ENCODE data around the gene CORT. TPM values are rescaled to one million over a fixed set of nuclear protein-coding genes. Genes with fewer than 3 reads are reported as not detected.
"Not testable (repeated sequence)": the region's sequence is repeated elsewhere in the genome, so short reads cannot be mapped to it uniquely, and the experiment has no call there.

CORT gene
- total and polyA plus RNA-seq, 12 donors: 0.13 to 0.66 (median 0.36) TPM; not detected in 7

GRCh38 chr1:10415211-10415930 is 34.5 kb upstream of the CORT start:
- DNase-seq: no peak
- peak; percentile 38 to 87 (median 62) for ATAC-seq
- peaks cover 6 to 100% (median 71%) of the 10 kb centered on the region in 9 donors for H3K36me3 ChIP-seq

GRCh38 chr1:10415967-10416366 is 33.9 kb upstream of the CORT start:
- not testable (repeated sequence) for H3K27me3 ChIP-seq, DNase-seq, H3K4me3 ChIP-seq, H3K9me3 ChIP-seq, ATAC-seq
- Histone ChIP-seq H3K36me3 (peaks cover 6 to 100% (median 72%) of the 10 kb centered on the region in 9 donors), H3K4me1 (peaks cover 0 to 30% (median 0%) of the 10 kb centered on the region in 9 donors), H3K27ac (peak overlapping the region in 3 of 10 donors; percentile 0 to 85 (median 24))
- intact Hi-C loops (cut with DNase I): loop anchor here in 1 of 10 donors (5.0 kb wide), 1 partner anchor 34 kb away; no protein-coding TSS in a partner anchor
- 96 to 97% methylated on average over 1 of the region's 1 CpG for WGBS, 2 donors

More at GRCh38 chr1:10415211-10415930, 34.5 kb upstream of the CORT start:
- Histone ChIP-seq H3K27ac (peak overlapping the region in 4 of 10 donors; percentile 6 to 85 (median 20)), H3K4me3 (peak overlapping the region in 1 of 10 donors; percentile 16), H3K9me3 (no peaks in the 10 kb centered on the region), H3K27me3 (no peaks in the 10 kb centered on the region), H3K4me1 (peaks cover 0 to 30% (median 0%) of the 10 kb centered on the region in 9 donors)
- WGBS, 2 donors: 87 to 88% methylated on average over 6 of the region's 6 CpGs
- intact Hi-C loops (cut with DNase I): loop anchor here in 1 of 10 donors (5.0 kb wide), 1 partner anchor 33 kb away; no protein-coding TSS in a partner anchor
- no peak for TF ChIP-seq CTCF (IDR thresholded peaks at IDR 0.05)

GRCh38 chr1:10418741-10419140 is 31.1 kb upstream of the CORT start:
- not testable (repeated sequence) for DNase-seq, H3K27ac ChIP-seq, H3K27me3 ChIP-seq, H3K9me3 ChIP-seq, ATAC-seq, H3K4me3 ChIP-seq
- WGBS, 2 donors: 94 to 95% methylated on average over 8 of the region's 8 CpGs
- intact Hi-C loops (cut with DNase I): loop anchor here in 1 of 10 donors (5.0 kb wide), 1 partner anchor 36 kb away; no protein-coding TSS in a partner anchor
- peaks cover 0 to 81% (median 47%) of the 10 kb centered on the region in 9 donors for H3K36me3 ChIP-seq
- H3K4me1 ChIP-seq: peaks cover 0 to 28% (median 0%) of the 10 kb centered on the region in 9 donors

GRCh38 chr1:10419351-10419750 is 30.5 kb upstream of the CORT start:
- 90 to 96% methylated on average over 15 of the region's 15 CpGs for WGBS, 2 donors
- Histone ChIP-seq H3K36me3 (peaks cover 0 to 75% (median 41%) of the 10 kb centered on the region in 9 donors), H3K27ac (no peak overlapping the region), H3K9me3 (no peaks in the 10 kb centered on the region), H3K27me3 (no peaks in the 10 kb centered on the region), H3K4me1 (peaks cover 0 to 23% (median 0%) of the 10 kb centered on the region in 9 donors), H3K4me3 (no peak overlapping the region)
- intact Hi-C loops (cut with DNase I): loop anchor here in 1 of 10 donors (5.0 kb wide), 1 partner anchor 37 kb away; no protein-coding TSS in a partner anchor
- no peak for DNase-seq
- TF ChIP-seq CTCF (IDR thresholded peaks at IDR 0.05): no peak
- ATAC-seq: no peak

- H3K4me1 ChIP-seq: peaks cover 0 to under 1% (median 0%) of the 10 kb centered on the region in 9 donors
- no peak for DNase-seq
- no peak overlapping the region for H3K27ac ChIP-seq
- H3K27me3 ChIP-seq: no peaks in the 10 kb centered on the region
- no peak for TF ChIP-seq CTCF (IDR thresholded peaks at IDR 0.05)
- peaks cover 0 to 52% (median 27%) of the 10 kb centered on the region in 9 donors for H3K36me3 ChIP-seq
- 98 to 99% methylated on average over 5 of the region's 5 CpGs for WGBS, 2 donors
- no peak for ATAC-seq
- intact Hi-C loops (cut with DNase I): no loop called here
- H3K4me3 ChIP-seq: no peak overlapping the region
- no peaks in the 10 kb centered on the region for H3K9me3 ChIP-seq
Observed at GRCh38 chr1:10421637-10422036, 28.2 kb upstream of the CORT start.
